Testis (tissue), 2 donors: ENCODE measurements around the gene ANKRD11.

ENCODE experiments used
- POLR2A ChIP-seq: fragments of 450-650 bp; IDR thresholded peaks from one replicate; pipeline ENCODE4 v1.6.1; 2017; ENCODE audit warnings: antibody characterized with exemption, mild to moderate bottlenecking, moderate library complexity
- TF ChIP-seq, protein P1 (sequence below), 3 experiments: fragments of 450-650 bp in 2 of 3; fragments of 200-600 bp in 1 of 3; sonication (generic) in 1 of 3; IDR thresholded peaks; one replicate each; pipeline ENCODE4 v1.5.1; 2016 to 2019; ENCODE audit warnings: antibody characterized with exemption in 3 of 3, mild to moderate bottlenecking in 2 of 3, moderate library complexity in 1 of 3

GRCh38 chr16:89420204-89420603 lies 70.2 kb downstream of the ANKRD11 start:
- TF ChIP-seq, protein P1, sequence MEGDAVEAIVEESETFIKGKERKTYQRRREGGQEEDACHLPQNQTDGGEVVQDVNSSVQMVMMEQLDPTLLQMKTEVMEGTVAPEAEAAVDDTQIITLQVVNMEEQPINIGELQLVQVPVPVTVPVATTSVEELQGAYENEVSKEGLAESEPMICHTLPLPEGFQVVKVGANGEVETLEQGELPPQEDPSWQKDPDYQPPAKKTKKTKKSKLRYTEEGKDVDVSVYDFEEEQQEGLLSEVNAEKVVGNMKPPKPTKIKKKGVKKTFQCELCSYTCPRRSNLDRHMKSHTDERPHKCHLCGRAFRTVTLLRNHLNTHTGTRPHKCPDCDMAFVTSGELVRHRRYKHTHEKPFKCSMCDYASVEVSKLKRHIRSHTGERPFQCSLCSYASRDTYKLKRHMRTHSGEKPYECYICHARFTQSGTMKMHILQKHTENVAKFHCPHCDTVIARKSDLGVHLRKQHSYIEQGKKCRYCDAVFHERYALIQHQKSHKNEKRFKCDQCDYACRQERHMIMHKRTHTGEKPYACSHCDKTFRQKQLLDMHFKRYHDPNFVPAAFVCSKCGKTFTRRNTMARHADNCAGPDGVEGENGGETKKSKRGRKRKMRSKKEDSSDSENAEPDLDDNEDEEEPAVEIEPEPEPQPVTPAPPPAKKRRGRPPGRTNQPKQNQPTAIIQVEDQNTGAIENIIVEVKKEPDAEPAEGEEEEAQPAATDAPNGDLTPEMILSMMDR (IDR thresholded peaks at IDR 0.05) = no peak
- TF ChIP-seq POLR2A = no peak
